NAMALWA (cell line): ENCODE data around the gene CDRT4.
A peak's percentile ranks its signal among the peaks of the same experiment; 100 is the strongest.
"Not testable (repeated sequence)": the region's sequence is repeated elsewhere in the genome, so short reads cannot be mapped to it uniquely, and the experiment has no call there.

Experiments
- DNase-seq: peaks from one replicate; pipeline ENCODE4 v3.0.0-alpha.2; 2015; ENCODE audit warnings: low spot score

The CDRT4 gene

GRCh38 chr17:15456972-15457722 lies 10.3 kb downstream of the CDRT4 start:
- no peak for DNase-seq

DNA sequence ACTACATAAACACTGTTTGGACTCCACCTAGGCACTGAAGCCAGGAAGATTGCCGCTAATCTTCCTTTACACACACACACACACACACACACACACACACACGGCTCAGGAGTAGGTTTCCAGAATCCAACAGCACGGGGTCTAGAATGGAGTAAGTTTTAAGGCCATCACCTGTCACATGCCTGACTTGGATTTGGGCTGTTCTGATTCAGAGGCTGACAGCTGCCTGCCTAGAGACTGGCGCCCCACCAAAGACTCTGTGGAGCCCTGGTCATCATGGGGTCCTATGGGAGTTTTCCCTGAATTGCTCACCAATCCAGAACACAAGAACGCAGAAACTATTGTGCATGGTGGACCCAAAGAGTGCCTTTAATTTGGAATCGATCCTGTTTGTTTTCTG lies 10.9 kb downstream of the CDRT4 start:
- no peak for DNase-seq

GRCh38 chr17:15454346-15454745 lies 13.1 kb downstream of the CDRT4 start:
- DNase-seq: no peak

DNA sequence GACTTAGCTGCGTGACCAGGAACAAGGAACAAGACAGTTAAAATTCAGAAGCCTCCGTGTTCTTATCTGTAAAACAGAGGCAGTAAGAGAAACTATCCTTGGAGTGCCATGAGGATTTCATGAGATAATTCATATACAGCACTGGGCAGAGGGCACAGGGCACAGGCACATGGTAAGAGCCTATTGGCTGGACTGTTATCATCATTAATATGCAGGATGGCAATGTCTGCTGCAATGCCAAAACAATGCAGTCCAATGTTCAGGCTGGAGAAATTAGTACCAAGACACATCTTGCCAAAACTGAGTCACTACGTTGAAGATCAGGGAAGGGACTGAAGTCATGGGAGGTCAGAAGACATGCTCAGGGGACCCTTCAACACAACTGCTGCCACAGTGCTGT lies 13.6 kb downstream of the CDRT4 start:
- no peak for DNase-seq

DNA sequence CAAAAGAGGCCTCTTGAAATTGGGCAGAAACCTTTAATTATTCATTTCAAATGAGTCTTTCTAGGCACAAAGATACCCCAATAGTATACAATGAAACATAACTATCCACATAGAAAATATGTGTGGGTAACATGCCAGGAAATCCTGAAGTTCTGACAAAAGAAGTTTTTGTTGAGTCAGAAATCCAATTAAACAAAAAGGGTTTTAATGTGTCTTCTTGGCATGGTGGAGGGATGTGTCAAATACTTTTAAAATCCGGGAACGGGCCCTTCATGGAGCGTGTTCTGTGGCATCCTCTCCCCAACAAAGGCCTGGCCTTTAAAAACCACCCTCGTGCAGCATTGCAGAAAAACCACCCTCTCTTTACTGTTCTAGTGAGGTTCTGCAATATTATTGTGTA lies 14.2 kb downstream of the CDRT4 start:
- no peak for DNase-seq

DNA sequence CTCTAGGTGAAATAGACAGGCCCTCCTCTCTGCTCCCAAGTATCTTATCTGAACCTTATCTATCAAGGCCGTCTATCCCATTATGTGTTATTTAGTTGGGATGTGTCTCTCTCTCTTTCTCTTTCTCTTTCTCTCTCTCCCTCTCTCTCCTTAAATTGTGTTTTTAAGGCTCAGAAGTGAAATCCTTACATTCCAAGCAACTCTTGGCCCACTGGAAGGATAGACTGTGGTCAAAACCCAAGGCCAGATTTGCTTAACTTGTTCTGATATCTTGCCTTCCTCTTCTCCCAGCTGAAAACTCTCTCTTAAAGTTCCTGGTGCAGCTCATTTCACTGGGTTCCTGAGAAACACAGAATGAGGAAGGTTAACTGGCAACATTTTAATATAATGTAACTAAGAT lies 14.7 kb downstream of the CDRT4 start:
- DNase-seq: no peak

DNA sequence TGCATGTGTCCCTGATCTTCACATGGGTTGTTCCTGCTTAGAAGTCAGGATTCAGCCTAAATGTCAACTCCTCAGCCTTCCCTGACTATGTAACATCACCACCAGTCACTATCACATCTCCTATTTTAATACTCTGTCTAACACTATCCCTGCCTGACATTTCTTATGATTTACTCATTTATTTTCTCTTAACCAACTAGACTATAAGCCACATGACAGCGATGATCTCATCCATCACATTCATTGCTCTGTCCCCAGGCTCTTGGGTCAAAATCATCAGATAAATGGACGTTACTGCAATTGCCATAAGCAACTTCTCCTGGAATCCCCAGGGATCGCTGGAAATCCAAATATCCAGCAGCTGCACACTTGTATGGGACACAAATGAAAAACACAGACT lies 15.7 kb downstream of the CDRT4 start:
- no peak for DNase-seq

DNA sequence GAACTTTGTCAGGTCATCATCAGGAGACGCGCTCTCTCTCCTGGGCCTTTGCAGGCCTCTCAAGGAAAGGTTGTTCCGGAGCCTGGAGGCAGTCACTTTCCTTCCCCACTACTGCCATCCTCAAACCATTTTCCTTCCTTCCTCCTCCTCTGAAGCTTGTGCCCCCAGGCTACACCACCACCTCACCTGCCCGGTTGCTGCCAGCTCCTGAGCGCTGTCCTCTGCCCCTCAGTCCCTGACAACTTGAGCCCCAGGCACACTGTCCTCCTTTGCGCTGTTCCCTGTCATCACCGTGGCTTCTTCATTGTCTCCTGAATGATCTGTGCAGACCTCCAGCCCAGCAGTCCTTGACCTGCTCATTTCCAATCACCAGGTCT lies 18.9 kb downstream of the CDRT4 start:
- DNase-seq: no peak

- DNase-seq: no peak
These were observed 19.4 kb downstream of the CDRT4 start for GRCh38 chr17:15447928-15448579.

GRCh38 chr17:15446036-15446435 lies 21.4 kb downstream of the CDRT4 start:
- no peak for DNase-seq

DNA sequence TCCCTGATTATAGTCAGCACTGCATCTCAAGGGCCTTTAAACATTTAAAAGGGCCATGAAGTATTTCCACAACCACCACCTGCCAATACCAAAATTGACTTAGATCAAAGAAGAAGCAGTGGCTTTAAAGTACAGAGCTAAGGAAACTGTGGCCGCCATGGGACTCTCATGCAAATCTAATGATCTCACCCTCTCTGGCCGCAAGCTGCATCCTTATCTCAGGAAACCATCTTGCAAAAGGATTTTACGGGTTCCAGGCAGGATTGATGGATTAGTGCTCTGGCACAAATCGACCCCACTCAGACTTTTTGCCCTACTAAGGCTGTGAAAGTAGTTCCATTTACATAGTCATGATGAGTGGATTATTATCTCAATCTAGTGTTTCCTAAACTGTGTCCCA lies 22.6 kb downstream of the CDRT4 start:
- no peak for DNase-seq

DNA sequence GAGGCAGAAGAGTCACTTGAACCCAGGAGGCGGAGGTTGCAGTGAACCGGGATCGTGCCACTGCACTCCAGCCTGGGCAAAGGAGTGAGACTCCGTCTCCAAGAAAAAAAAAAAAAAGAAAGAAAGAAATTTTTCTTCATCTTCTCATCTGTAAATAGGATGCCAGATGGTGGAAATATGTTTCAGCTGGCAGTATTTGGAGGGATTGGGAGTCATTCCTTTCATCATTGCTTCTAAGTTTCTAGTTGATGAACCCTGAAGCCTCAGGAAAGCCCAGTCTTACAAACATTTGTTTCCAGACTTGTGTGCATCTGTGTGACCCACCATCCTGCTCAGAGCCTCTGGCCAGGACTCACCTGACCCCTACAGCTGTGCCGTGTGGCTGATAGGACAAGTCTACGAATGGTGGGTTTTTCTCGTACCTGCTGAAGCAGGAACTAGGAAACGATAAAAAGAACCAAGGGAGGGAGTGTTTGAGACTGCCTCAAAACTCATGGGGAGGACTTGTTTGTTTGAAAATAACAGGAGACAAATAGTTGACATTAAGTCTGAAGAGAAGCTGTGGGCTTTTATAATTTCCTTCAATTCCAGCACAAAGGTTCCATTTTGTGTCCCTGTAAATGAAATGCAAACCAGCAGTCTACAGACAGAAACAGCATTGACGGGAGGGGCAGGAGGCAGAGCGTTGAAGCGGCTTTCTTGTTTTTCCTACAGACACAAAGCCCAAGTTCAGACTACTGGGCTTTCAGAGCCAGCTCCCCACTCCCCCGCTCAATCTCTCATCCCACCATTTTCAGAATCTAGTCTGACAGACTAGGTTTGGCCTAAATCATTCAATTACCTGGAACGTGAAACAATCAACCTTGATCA lies 24.9 kb downstream of the CDRT4 start:
- no peak for DNase-seq

DNA sequence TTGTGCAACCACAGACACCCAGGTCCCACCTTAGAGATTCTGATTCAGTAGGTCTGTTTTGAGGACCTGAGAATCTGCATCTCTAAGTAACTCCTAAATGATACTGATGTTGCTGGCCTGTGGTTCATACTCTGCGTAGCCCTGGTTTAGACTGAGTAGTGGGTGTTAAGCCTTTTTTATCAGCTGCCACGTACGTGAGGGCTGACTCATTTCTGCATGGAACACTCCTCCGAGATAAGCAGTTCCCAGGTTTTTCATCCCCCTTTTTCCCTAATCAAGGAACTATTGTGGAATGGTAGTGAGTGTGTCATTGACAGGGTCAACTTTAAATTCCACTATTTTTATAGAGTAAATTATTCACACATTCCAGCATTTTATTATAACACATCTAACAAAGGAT lies 26.1 kb downstream of the CDRT4 start:
- no peak for DNase-seq

GRCh38 chr17:15440347-15440746 lies 27.1 kb downstream of the CDRT4 start:
- DNase-seq: no peak

DNA sequence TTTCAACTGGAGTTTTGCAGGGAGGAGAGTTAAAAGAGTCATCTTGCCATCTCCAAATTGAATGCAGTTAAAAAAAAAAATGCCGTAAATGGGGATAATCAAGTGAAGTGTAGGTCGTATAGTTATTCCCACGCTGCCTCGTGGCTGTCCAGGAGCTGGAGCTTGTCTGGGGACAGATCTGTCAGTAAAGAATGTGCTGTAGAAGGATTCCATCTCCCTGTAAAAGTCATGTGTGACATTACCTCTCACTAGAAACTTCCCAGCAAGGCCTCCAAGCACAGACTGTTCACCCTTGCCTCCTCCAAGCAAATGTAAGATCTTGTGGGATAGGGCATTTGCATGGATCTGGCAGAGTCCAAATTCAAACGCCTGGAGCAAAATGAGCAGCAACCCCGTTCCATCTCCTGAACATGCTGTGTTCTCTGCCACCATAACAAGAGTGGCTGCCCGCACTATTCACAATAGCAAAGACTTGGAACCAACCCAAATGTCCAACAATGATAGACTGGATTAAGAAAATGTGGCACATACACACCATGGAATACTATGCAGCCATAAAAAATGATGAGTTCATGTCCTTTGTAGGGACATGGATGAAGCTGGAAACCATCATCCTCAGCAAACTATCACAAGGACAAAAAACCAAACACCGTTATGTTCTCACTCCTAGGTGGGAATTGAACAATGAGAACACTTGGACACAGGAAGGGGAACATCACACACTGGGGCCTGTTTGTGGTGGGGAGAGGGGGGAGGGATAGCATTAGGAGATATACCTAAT lies 28.0 kb downstream of the CDRT4 start:
- not testable (repeated sequence) for DNase-seq

DNA sequence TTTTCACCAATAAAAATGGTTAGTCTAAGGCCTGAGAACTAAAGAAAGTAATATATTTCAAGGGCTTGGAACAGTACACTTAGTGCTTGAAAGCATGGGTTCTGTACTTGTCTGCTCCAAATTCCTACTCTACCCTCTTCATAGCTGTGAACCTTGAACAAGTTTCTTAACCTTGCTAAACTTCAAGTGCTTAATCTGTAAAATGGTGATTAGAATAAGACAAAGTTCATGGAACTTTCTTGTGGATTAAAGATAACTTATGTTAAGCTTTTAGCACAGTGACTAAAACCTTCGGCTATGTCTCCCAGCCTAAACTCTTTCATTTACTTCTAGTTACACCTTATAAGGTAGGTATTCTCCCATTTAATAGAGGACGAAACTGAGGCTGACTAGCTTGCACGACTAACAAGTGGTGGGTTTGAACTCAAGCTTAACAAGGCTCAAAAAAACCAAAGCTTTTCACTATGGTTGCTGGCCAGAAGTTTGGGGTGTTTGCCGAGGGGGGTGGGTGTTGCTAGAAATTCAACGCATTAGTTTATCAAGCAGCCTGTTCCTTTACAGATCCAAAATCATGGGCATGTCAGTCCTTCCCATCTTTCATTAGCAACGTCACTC lies 28.8 kb downstream of the CDRT4 start:
- no peak for DNase-seq

DNA sequence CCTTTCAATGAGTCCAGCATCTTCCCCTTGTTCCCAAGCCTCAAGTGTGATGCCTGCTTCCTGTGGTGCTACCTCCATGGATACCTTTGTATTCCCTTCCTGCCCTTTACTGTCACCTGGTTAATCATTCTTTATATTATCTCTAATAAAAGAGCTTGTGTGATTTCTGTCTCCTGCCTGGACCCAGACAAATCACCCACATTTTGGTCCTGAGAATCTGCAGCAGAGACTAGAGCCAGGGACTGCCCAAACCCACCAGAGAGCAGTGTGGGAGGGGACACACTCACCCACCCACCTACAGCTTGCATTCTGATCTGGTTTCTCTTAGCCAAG lies 30.2 kb downstream of the CDRT4 start:
- DNase-seq: no peak

GRCh38 chr17:15436473-15437302 lies 30.7 kb downstream of the CDRT4 start:
- peak; percentile 61 for DNase-seq

GRCh38 chr17:15434956-15435355 lies 32.5 kb downstream of the CDRT4 start:
- DNase-seq: no peak

- DNase-seq: no peak
These were observed 34.4 kb downstream of the CDRT4 start for GRCh38 chr17:15432807-15433611.
